HepG2 (cell line): Measurements from ENCODE around the gene HEMK1. TPM values are rescaled to one million over a fixed set of nuclear protein-coding genes. Genes with fewer than 3 reads are reported as not detected.

Source experiments
- EEA1 ChIP-seq: sonication (generic); formaldehyde crosslinking; IDR thresholded peaks from 2 replicates; pipeline ENCODE4 v1.5.1; 2020; ENCODE audit warnings: mild to moderate bottlenecking, missing genetic modification reagents, borderline replicate concordance
- HNF1A ChIP-seq, 2 experiments: sonication (generic) in 1 of 2; formaldehyde crosslinking in 1 of 2; IDR thresholded peaks; 2 replicates each; pipeline versions ENCODE4 v1.4.0 to v1.6.1; 2016 to 2020; ENCODE audit warnings: borderline replicate concordance in 1 of 2, low read depth in 1 of 2, mild to moderate bottlenecking in 1 of 2, missing genetic modification reagents in 1 of 2
- MTA1 ChIP-seq: sonication (generic); formaldehyde crosslinking; IDR thresholded peaks from 2 replicates; pipeline ENCODE4 v1.4.0; 2020; ENCODE audit warnings: missing genetic modification reagents, mild to moderate bottlenecking, borderline replicate concordance
- NFE2L2 ChIP-seq: fragments of 150-350 bp; IDR thresholded peaks from 2 replicates; pipeline ENCODE4 v1.6.1; 2014; ENCODE audit warnings: low read length
- ZFP36L2 ChIP-seq: sonication (generic); formaldehyde crosslinking; IDR thresholded peaks from 2 replicates; pipeline ENCODE4 v1.4.0; 2020; ENCODE audit warnings: missing genetic modification reagents
- ZNF430 ChIP-seq: sonication (generic); formaldehyde crosslinking; IDR thresholded peaks from 2 replicates; pipeline ENCODE4 v1.9.0; 2021; ENCODE audit warnings: mild to moderate bottlenecking, missing genetic modification reagents
- ZNF616 ChIP-seq: sonication (generic); formaldehyde crosslinking; IDR thresholded peaks from 2 replicates; pipeline ENCODE4 v1.5.0; 2020; ENCODE audit warnings: low read depth, mild to moderate bottlenecking, missing genetic modification reagents
- ZNF788 ChIP-seq: sonication (generic); formaldehyde crosslinking; IDR thresholded peaks from 2 replicates; pipeline ENCODE4 v1.5.0; 2020; ENCODE audit warnings: mild to moderate bottlenecking, missing genetic modification reagents, borderline replicate concordance
- polyA plus RNA-seq, 8 experiments: library from polyadenylated mRNA; depleted of rRNA in 3 of 8; stranded (reverse) in 7 of 8; unstranded in 1 of 8; fragments of >200 nt; fragmentation: Illumina TruSeq in 4 of 8; extraction: Trizol in 4 of 8; gene quantifications; 2 replicates each; pipeline versions ENCODE4 v1.2.1 to v1.2.3, GENCODE V29; 2011 to 2016; ENCODE audit warnings: low read depth in 4 of 8, missing spikeins in 1 of 8, mixed read lengths in 1 of 8; ENCODE audit not compliant: insufficient read depth in 1 of 8
- total RNA-seq, 5 experiments: library from RNA; depleted of rRNA; stranded (reverse); fragments of >200 nt; fragmentation: Illumina TruSeq; extraction: Trizol; gene quantifications; 2 replicates each; pipeline ENCODE4 v1.2.3, GENCODE V29; 2016; ENCODE audit warnings: low read depth in 1 of 5
- TF ChIP-seq, protein P1 (sequence below): sonication (generic); formaldehyde crosslinking; IDR thresholded peaks from 2 replicates; pipeline ENCODE4 v1.4.0; 2020; ENCODE audit warnings: missing genetic modification reagents
- TF ChIP-seq, protein P2 (sequence below): sonication (generic); formaldehyde crosslinking; IDR thresholded peaks from 2 replicates; pipeline ENCODE4 v1.5.0; 2020; ENCODE audit warnings: mild to moderate bottlenecking, missing genetic modification reagents, borderline replicate concordance

The HEMK1 gene
- total and polyA plus RNA-seq, 2 of the 13 experiments (the other 11 are each of a cell fraction or from before 2014, with no cell fraction given): 9.8 to 12.6 TPM

DNA sequence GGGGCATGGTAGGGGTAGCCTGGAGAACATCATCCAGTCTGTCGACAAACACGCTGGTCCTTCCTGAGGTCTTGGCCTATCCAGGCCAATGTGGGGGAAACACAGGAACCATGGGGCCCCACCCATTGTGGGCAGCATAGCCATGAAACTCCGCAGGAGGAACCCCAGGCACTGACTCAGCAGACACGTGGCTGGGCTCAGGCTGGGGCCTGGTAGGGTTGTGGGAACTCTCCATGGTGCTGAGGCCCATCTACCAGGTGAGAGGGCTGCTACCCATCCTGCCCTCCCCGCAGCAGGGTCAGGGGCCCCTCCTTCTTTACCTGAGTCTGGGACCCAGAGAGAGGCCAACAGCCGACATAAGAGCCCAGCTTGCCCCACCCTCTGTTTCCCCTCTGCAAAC lies 43.3 kb upstream of the HEMK1 start (continued):
- TF ChIP-seq, protein P1, sequence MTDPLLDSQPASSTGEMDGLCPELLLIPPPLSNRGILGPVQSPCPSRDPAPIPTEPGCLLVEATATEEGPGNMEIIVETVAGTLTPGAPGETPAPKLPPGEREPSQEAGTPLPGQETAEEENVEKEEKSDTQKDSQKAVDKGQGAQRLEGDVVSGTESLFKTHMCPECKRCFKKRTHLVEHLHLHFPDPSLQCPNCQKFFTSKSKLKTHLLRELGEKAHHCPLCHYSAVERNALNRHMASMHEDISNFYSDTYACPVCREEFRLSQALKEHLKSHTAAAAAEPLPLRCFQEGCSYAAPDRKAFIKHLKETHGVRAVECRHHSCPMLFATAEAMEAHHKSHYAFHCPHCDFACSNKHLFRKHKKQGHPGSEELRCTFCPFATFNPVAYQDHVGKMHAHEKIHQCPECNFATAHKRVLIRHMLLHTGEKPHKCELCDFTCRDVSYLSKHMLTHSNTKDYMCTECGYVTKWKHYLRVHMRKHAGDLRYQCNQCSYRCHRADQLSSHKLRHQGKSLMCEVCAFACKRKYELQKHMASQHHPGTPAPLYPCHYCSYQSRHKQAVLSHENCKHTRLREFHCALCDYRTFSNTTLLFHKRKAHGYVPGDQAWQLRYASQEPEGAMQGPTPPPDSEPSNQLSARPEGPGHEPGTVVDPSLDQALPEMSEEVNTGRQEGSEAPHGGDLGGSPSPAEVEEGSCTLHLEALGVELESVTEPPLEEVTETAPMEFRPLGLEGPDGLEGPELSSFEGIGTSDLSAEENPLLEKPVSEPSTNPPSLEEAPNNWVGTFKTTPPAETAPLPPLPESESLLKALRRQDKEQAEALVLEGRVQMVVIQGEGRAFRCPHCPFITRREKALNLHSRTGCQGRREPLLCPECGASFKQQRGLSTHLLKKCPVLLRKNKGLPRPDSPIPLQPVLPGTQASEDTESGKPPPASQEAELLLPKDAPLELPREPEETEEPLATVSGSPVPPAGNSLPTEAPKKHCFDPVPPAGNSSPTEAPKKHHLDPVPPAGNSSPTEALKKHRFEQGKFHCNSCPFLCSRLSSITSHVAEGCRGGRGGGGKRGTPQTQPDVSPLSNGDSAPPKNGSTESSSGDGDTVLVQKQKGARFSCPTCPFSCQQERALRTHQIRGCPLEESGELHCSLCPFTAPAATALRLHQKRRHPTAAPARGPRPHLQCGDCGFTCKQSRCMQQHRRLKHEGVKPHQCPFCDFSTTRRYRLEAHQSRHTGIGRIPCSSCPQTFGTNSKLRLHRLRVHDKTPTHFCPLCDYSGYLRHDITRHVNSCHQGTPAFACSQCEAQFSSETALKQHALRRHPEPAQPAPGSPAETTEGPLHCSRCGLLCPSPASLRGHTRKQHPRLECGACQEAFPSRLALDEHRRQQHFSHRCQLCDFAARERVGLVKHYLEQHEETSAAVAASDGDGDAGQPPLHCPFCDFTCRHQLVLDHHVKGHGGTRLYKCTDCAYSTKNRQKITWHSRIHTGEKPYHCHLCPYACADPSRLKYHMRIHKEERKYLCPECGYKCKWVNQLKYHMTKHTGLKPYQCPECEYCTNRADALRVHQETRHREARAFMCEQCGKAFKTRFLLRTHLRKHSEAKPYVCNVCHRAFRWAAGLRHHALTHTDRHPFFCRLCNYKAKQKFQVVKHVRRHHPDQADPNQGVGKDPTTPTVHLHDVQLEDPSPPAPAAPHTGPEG: peak; percentile 58; the same call in 1 of the 2 replicates
- TF ChIP-seq ZNF616 (CRISPR knock-in tag) (no peak), HNF1A (IDR thresholded peaks at IDR 0.05; ENCODE audit: low read depth) (no peak), HNF1A (CRISPR knock-in tag; IDR thresholded peaks at IDR 0.05; ENCODE audit: borderline replicate concordance) (no peak), NFE2L2 (no peak), ZFP36L2 (CRISPR knock-in tag) (0 out of 2 replicates have a peak, but pooled peaks have one; percentile 50), ZNF430 (CRISPR knock-in tag) (peak; percentile 47; the same call in 1 of the 2 replicates), EEA1 (CRISPR knock-in tag) (no peak), MTA1 (CRISPR knock-in tag) (no peak), ZNF788 (no peak)
- TF ChIP-seq, protein P2, sequence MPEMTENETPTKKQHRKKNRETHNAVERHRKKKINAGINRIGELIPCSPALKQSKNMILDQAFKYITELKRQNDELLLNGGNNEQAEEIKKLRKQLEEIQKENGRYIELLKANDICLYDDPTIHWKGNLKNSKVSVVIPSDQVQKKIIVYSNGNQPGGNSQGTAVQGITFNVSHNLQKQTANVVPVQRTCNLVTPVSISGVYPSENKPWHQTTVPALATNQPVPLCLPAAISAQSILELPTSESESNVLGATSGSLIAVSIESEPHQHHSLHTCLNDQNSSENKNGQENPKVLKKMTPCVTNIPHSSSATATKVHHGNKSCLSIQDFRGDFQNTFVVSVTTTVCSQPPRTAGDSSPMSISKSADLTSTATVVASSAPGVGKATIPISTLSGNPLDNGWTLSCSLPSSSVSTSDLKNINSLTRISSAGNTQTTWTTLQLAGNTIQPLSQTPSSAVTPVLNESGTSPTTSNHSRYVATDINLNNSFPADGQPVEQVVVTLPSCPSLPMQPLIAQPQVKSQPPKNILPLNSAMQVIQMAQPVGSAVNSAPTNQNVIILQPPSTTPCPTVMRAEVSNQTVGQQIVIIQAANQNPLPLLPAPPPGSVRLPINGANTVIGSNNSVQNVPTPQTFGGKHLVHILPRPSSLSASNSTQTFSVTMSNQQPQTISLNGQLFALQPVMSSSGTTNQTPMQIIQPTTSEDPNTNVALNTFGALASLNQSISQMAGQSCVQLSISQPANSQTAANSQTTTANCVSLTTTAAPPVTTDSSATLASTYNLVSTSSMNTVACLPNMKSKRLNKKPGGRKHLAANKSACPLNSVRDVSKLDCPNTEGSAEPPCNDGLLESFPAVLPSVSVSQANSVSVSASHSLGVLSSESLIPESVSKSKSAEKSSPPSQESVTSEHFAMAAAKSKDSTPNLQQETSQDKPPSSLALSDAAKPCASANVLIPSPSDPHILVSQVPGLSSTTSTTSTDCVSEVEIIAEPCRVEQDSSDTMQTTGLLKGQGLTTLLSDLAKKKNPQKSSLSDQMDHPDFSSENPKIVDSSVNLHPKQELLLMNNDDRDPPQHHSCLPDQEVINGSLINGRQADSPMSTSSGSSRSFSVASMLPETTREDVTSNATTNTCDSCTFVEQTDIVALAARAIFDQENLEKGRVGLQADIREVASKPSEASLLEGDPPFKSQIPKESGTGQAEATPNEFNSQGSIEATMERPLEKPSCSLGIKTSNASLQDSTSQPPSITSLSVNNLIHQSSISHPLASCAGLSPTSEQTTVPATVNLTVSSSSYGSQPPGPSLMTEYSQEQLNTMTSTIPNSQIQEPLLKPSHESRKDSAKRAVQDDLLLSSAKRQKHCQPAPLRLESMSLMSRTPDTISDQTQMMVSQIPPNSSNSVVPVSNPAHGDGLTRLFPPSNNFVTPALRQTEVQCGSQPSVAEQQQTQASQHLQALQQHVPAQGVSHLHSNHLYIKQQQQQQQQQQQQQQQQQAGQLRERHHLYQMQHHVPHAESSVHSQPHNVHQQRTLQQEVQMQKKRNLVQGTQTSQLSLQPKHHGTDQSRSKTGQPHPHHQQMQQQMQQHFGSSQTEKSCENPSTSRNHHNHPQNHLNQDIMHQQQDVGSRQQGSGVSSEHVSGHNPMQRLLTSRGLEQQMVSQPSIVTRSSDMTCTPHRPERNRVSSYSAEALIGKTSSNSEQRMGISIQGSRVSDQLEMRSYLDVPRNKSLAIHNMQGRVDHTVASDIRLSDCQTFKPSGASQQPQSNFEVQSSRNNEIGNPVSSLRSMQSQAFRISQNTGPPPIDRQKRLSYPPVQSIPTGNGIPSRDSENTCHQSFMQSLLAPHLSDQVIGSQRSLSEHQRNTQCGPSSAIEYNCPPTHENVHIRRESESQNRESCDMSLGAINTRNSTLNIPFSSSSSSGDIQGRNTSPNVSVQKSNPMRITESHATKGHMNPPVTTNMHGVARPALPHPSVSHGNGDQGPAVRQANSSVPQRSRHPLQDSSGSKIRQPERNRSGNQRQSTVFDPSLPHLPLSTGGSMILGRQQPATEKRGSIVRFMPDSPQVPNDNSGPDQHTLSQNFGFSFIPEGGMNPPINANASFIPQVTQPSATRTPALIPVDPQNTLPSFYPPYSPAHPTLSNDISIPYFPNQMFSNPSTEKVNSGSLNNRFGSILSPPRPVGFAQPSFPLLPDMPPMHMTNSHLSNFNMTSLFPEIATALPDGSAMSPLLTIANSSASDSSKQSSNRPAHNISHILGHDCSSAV (CRISPR knock-in tag): no peak
